ENCODE results near the gene PPM1J.

DNA sequence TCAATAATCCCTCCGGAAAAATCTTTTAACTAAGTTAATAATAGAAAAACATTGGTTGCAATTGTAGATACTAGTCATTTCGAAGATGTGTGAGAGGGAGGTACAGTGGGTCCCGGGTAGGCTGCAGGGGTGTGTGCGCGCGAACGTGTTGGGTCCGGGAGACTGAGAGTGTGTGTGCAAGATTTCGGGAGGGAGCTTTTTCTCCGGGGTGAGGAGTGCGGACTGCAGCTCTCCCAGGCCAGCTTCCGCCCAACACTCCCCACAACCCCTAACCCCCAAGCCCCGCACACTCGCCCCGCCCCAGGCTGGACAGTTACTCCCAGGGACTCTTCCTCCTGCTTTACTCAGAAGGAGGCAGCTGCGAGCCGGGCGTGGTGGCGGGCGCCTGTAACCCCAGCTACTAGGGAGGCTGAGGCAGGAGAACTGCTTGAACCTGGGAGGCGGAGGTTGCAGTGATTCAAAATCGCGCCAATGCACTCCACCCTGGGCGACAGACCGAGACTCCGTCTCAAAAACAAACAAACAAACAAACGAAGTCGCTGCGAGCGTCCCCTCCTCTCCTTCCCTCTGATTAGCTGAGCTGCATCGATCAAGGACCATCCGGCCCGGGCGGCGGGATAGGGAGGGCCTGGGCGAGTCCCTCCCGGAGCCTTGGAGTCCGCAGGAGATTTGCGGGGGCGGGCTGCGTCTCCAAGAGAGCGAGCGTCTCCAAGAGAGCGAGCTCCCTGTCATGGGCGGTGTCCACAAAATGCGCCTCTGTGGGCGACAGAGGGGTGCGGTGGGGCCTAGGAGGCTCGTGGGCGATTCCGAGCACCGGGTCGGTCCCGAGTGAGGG is 28.3 kb upstream of the PPM1J start:
- TF ChIP-seq, protein P1, sequence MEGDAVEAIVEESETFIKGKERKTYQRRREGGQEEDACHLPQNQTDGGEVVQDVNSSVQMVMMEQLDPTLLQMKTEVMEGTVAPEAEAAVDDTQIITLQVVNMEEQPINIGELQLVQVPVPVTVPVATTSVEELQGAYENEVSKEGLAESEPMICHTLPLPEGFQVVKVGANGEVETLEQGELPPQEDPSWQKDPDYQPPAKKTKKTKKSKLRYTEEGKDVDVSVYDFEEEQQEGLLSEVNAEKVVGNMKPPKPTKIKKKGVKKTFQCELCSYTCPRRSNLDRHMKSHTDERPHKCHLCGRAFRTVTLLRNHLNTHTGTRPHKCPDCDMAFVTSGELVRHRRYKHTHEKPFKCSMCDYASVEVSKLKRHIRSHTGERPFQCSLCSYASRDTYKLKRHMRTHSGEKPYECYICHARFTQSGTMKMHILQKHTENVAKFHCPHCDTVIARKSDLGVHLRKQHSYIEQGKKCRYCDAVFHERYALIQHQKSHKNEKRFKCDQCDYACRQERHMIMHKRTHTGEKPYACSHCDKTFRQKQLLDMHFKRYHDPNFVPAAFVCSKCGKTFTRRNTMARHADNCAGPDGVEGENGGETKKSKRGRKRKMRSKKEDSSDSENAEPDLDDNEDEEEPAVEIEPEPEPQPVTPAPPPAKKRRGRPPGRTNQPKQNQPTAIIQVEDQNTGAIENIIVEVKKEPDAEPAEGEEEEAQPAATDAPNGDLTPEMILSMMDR (IDR thresholded peaks at IDR 0.05; ENCODE audit: low read length) = no peak
- no peak for TF ChIP-seq EZH2 (IDR thresholded peaks at IDR 0.05; ENCODE audit: borderline replicate concordance, low read length)
